ENCODE results near the gene SECTM1. TPM values are rescaled to one million over a fixed set of nuclear protein-coding genes. Genes with fewer than 3 reads are reported as not detected.

The SECTM1 gene
- total and polyA plus RNA-seq, 9 of the 15 experiments (the other 6 are each of a cell fraction or from before 2014, with no cell fraction given) = 0.11 to 0.46 (median 0.18) TPM; not detected in 6

GRCh38 chr17:82281076-82281475 is 52.5 kb downstream of the SECTM1 start:
- BruUV-seq (replicated peaks) = no TSS peak
- peaks cover 5 to 46% of the 10 kb centered on the region in 2 experiments; a peak in 3 of 5 replicates for H3K4me1 ChIP-seq (replicated peaks in 1 of 2; ENCODE audit: control insufficient read depth in 2 of 2, insufficient read depth in 2 of 2, low read length in 2 of 2)
- H2AFZ ChIP-seq (ENCODE audit: low read depth, low read length) = no peak overlapping the region
- TF ChIP-seq L3MBTL2 (IDR thresholded peaks at IDR 0.05) (no peak), ZNF134 (CRISPR knock-in tag; conservative IDR thresholded peaks at IDR 0.05) (0 out of 2 replicates have a peak, but pooled peaks have one; percentile 33)
- FAIRE-seq (no peak), DNase-seq (ENCODE audit: extremely low read depth in 1 of 4, low spot score in 3 of 4) (no peak), ATAC-seq (no peak)
- H3K79me2 ChIP-seq (ENCODE audit: control insufficient read depth, insufficient read depth, low read length) = no peaks in the 10 kb centered on the region
- ChIA-PET POLR2A (interaction anchor here (0.6 to 1.3 kb wide), 3 partner anchors 9 to 10 kb away, joined by 3 to 5 read pairs (median 4); no protein-coding TSS in a partner anchor), CTCF (ENCODE audit: low intra/inter-chr PET ratio) (interaction anchor here (0.7 kb wide), 1 partner anchor 182 kb away, joined by 3 read pairs; no protein-coding TSS in a partner anchor)
- H3K9me3 ChIP-seq (replicated peaks; ENCODE audit: control insufficient read depth, insufficient read depth, low read depth, low read length) = no peaks in the 10 kb centered on the region
- intact Hi-C loops (cut with micrococcal nuclease) = no loop called here
- H3K9me1 ChIP-seq (ENCODE audit: control insufficient read depth, insufficient read depth, low read length) = no peaks in the 10 kb centered on the region
- H3K4me3 ChIP-seq = no peak overlapping the region
- H3K27me3 ChIP-seq (ENCODE audit: control insufficient read depth in 2 of 2, insufficient read depth in 2 of 2, low read length in 2 of 2) = no peaks in the 10 kb centered on the region
- H3K36me3 ChIP-seq (ENCODE audit: control insufficient read depth, insufficient read depth, low read length) = no peaks in the 10 kb centered on the region
- in situ Hi-C loops (cut with MboI) = no loop called here
- H3K27ac ChIP-seq (ENCODE audit: extremely low read depth, low read depth, low read length) = no peak overlapping the region; the same call in 2 of the 3 replicates
- 47% methylated on average over 7 of the region's 7 CpGs for WGBS (ENCODE audit: insufficient coverage, low coverage, missing lambda C conversion rate)
- H4K20me1 ChIP-seq (replicated peaks; ENCODE audit: control insufficient read depth, insufficient read depth, low read length) = no peaks in the 10 kb centered on the region
- peak overlapping the region in 1 of 2 experiments; percentile 66; a peak in 1 of 4 replicates for H3K9ac ChIP-seq (ENCODE audit: insufficient read depth in 1 of 2, low read depth in 2 of 2, low read length in 2 of 2)
- no peak overlapping the region for H3K4me2 ChIP-seq (ENCODE audit: insufficient read depth, low read length)

GRCh38 chr17:82280537-82280936 is 53.0 kb downstream of the SECTM1 start:
- no peaks in the 10 kb centered on the region for H3K9me3 ChIP-seq (replicated peaks; ENCODE audit: control insufficient read depth, insufficient read depth, low read depth, low read length)
- FAIRE-seq (no peak), ATAC-seq (no peak), DNase-seq (ENCODE audit: extremely low read depth in 1 of 4, low spot score in 3 of 4) (no peak)
- ChIA-PET CTCF (ENCODE audit: low intra/inter-chr PET ratio) (no interaction called here), POLR2A (interaction anchor here (0.7 to 1.3 kb wide), 4 partner anchors 9 to 19 kb away, joined by 3 to 4 read pairs (median 3); no protein-coding TSS in a partner anchor)
- WGBS (ENCODE audit: insufficient coverage, low coverage, missing lambda C conversion rate) = 77% methylated on average over 8 of the region's 8 CpGs
- no peaks in the 10 kb centered on the region for H4K20me1 ChIP-seq (replicated peaks; ENCODE audit: control insufficient read depth, insufficient read depth, low read length)
- no peak overlapping the region for H2AFZ ChIP-seq (ENCODE audit: low read depth, low read length)
- no peaks in the 10 kb centered on the region for H3K79me2 ChIP-seq (ENCODE audit: control insufficient read depth, insufficient read depth, low read length)
- H3K36me3 ChIP-seq (ENCODE audit: control insufficient read depth, insufficient read depth, low read length) = no peaks in the 10 kb centered on the region
- H3K4me2 ChIP-seq (ENCODE audit: insufficient read depth, low read length) = no peak overlapping the region
- no peak overlapping the region for H3K27ac ChIP-seq (ENCODE audit: extremely low read depth, low read depth, low read length)
- BruUV-seq (replicated peaks) = no TSS peak
- H3K27me3 ChIP-seq (ENCODE audit: control insufficient read depth in 2 of 2, insufficient read depth in 2 of 2, low read length in 2 of 2) = no peaks in the 10 kb centered on the region
- peaks cover 5 to 46% of the 10 kb centered on the region in 2 experiments; a peak in 3 of 5 replicates for H3K4me1 ChIP-seq (replicated peaks in 1 of 2; ENCODE audit: control insufficient read depth in 2 of 2, insufficient read depth in 2 of 2, low read length in 2 of 2)
- in situ Hi-C loops (cut with MboI) (no loop called here), intact Hi-C loops (cut with micrococcal nuclease) (no loop called here)
- no peak overlapping the region for H3K4me3 ChIP-seq
- no peaks in the 10 kb centered on the region for H3K9me1 ChIP-seq (ENCODE audit: control insufficient read depth, insufficient read depth, low read length)
- H3K9ac ChIP-seq (ENCODE audit: insufficient read depth in 1 of 2, low read depth in 2 of 2, low read length in 2 of 2) = peak overlapping the region in 1 of 2 experiments; percentile 66; a peak in 1 of 4 replicates
- TF ChIP-seq CHAMP1 (IDR thresholded peaks at IDR 0.05) (no peak), TOE1 (IDR thresholded peaks at IDR 0.05; ENCODE audit: borderline replicate concordance) (no peak), TOE1 (CRISPR knock-in tag; IDR thresholded peaks at IDR 0.05; ENCODE audit: borderline replicate concordance, low read depth) (no peak), CEBPG (CRISPR knock-in tag; IDR thresholded peaks at IDR 0.05) (0 out of 2 replicates have a peak, but pooled peaks have one; percentile 22), CEBPG (tag; conservative IDR thresholded peaks at IDR 0.05 in 1 of 2, IDR thresholded peaks at IDR 0.05 in 1 of 2) (no peak), BRF1 (IDR thresholded peaks at IDR 0.05; ENCODE audit: borderline replicate concordance, extremely low read depth, insufficient read length) (no peak), MAX (CRISPR knock-in tag; IDR thresholded peaks at IDR 0.05) (no peak)
- TF ChIP-seq, protein P1, sequence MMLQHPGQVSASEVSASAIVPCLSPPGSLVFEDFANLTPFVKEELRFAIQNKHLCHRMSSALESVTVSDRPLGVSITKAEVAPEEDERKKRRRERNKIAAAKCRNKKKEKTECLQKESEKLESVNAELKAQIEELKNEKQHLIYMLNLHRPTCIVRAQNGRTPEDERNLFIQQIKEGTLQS (IDR thresholded peaks at IDR 0.05) = peak; percentile 58; the same call in 1 of the 2 replicates
- TF ChIP-seq, protein P1 (CRISPR knock-in tag; conservative IDR thresholded peaks at IDR 0.05) = no peak
